GM21737 (cell line): Measurements from ENCODE around the gene ZBTB8B.
"Not testable (repeated sequence)": the region's sequence is repeated elsewhere in the genome, so short reads cannot be mapped to it uniquely, and the experiment has no call there.

Source experiments
- ATAC-seq: cut with Tn5 transposase; IDR thresholded peaks from one replicate; pipeline ENCODE4 v1.9.1; 2021; ENCODE audit warnings: mild to moderate bottlenecking, moderate library complexity; ENCODE audit not compliant: unreplicated experiment

Gene ZBTB8B

GRCh38 chr1:32468791-32469190, 3.9 kb downstream of the ZBTB8B start:
- ATAC-seq, result no peak

DNA sequence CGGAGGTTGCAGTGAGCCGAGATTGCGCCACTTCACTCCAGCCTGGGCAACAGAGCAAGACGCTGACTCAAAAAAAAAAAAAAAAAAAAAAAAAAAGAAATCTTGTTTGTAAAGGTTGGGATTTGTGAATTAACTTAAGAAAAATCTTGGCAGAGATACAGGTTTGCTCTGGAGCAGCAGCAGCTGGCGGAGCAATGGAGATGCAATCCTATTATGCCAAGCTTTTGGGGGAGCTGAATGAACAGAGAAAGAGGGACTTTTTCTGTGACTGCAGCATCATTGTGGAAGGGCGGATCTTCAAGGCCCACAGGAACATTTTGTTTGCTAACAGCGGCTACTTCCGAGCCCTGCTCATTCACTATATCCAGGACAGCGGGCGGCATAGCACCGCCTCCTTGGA, 5.6 kb downstream of the ZBTB8B start:
- ATAC-seq, result no peak

- no peak for ATAC-seq
Measured at GRCh38 chr1:32470991-32471694, 6.3 kb downstream of the ZBTB8B start.

- ATAC-seq, result no peak
Measured at GRCh38 chr1:32471695-32472362, 7.0 kb downstream of the ZBTB8B start.

- ATAC-seq, result not testable (repeated sequence)
Measured at GRCh38 chr1:32472966-32473365, 8.1 kb downstream of the ZBTB8B start.

DNA sequence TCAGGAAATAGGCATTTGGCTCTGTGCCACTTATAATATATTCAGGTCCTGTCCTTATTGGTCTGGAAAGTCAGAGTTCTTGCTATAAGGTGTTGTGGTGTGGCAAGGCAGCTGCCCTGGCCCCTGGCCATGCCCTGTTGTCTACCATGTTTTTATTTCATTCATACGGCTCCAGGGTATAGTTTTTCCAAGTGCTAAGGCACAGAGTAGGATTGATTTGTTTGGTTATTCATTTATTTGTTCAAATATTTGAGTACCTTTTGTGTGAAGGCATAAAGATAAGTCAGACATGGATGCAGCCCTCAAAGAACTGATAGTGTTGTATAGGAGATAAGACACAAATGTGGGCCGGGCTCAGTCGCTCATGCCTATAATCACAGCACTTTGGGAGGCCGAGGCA, 10.1 kb downstream of the ZBTB8B start:
- ATAC-seq, result no peak

- ATAC-seq, result no peak
Measured at GRCh38 chr1:32480003-32480402, 15.1 kb downstream of the ZBTB8B start.

GRCh38 chr1:32480761-32481160, 15.9 kb downstream of the ZBTB8B start:
- ATAC-seq, result no peak

GRCh38 chr1:32481788-32482187, 16.9 kb downstream of the ZBTB8B start:
- not testable (repeated sequence) for ATAC-seq

- ATAC-seq, result no peak
Measured at GRCh38 chr1:32485554-32486255, 20.8 kb downstream of the ZBTB8B start.

DNA sequence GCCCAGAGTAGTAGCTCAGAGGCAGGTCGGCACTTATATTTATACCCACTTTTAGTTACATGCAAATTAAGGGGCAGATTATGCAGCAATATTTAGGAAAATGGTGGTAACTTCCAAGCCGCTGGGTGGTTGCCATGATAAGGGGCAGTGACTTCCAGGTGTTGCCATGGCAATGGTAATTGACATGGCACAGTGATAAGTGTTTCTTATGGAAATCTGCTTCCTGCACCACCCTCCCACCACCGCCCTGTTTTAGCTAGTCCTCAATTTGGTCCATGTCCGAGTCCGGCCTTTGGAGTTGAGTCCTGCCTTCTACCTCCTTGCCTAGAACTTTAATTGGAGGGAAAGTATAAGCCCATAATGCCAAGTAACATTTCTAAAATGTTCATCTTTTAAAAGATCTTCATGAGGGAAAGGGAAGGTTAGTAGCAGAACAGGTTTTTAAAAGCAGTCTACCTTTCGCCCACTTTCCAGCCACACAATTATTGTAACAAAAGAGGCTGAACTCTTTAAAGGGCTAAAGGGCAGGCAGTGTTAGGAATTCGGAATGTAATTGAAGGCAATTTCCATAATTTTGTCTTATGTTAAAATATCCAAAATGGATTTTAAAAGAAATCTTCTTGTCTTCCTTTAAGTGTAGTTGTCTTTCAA, 21.7 kb downstream of the ZBTB8B start:
- no peak for ATAC-seq

GRCh38 chr1:32487182-32487581, 22.3 kb downstream of the ZBTB8B start:
- no peak for ATAC-seq

DNA sequence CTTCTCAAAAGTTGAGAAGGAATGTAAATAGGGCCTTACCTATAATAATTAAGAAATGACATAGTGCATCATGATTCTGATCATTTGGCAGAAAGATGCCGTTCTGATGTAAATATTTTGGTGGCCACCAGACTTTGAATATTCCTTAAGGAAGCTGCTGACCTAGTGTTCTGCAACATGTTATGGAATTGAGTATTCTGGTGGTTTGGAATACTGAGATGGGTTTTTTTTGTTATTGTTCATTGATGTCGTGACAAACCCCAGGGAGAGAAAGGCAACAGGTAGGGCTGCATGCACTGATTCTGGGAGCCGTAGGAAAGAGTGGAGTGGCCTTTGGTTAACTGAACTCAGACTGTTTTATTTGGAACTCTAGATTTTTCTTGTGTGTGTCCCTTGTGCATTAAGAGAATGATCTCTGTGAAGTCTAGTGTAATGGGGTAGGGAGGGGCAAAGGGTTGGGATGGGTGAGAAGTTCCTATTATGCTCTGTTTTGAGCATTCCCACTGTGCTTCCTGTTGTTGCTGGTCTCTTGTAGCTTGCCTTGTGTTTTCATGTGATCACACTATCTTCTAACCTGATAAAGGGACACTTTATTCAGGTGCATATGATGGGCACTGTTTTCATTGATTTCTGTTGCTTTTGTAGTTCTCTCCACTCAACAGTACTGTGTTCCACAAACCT, 25.0 kb downstream of the ZBTB8B start:
- no peak for ATAC-seq

DNA sequence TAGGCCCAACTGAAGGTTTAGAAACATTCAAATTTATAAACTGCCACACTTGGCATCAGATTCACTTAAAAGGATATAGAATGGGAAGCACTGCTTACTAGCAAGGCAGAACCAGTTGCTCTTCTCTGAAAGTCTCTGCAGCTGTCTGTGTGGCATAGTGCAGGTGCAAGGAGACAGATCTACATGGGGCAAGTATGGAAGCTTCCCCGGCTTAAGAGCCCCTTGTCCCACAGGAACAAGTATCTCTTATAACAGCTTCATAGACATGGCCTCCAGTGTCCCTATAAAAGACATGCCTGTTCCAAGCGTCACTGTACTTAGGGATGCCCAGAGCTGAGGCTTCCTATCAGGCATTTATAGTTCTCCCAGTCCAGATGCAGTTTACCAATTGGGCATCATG, 26.5 kb downstream of the ZBTB8B start:
- ATAC-seq, result no peak

DNA sequence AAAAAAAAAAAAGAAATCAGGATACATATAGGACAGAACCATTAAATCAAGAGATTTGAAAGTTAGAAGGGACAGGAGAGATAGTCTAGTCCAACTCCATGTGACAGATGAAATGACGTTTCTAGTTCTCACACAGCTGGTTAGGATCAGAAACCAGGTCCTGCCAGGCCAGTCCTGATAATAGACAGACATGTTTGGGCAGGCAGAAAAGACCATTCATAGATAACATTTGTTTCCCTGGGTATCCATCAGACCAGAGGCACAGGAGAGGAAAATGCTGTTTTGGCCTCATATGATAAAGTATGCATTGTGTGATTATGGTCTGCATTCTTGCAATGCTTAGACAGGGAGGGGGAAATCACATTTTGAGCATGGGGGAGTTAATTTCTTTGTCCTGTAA, 29.3 kb downstream of the ZBTB8B start:
- no peak for ATAC-seq

DNA sequence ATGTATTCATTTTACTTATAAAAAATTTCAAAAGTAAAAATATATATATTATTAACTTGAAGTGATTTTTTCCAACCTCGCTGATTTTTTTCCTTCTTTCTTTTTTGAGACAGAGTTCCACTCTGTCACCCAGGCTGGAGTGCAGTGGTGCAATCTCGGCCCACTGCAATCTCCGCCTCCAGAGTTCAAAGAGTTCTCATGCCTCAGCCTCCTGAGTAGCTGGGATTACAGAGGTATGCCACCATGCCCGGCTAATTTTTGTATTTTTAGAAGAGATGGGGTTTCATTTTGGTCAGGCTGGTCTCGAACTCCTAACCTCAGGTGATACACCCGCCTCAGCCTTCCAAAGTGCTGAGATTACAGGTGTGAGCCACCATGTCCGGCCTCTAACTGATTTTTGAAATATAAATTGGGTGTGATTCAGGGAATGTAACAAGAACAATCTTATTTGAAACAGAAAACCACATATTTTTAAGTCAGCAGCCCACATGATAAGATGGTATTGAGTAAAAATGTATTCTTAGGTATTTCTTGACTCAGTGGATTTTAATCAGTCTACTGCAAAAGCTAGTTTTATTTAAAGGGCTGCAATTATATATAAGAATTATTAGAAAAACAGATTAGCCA, 30.0 kb downstream of the ZBTB8B start:
- ATAC-seq, result no peak

GRCh38 chr1:32496127-32496526, 31.3 kb downstream of the ZBTB8B start:
- ATAC-seq, result no peak

- ATAC-seq, result no peak
Measured at GRCh38 chr1:32498751-32499150, 33.9 kb downstream of the ZBTB8B start.

DNA sequence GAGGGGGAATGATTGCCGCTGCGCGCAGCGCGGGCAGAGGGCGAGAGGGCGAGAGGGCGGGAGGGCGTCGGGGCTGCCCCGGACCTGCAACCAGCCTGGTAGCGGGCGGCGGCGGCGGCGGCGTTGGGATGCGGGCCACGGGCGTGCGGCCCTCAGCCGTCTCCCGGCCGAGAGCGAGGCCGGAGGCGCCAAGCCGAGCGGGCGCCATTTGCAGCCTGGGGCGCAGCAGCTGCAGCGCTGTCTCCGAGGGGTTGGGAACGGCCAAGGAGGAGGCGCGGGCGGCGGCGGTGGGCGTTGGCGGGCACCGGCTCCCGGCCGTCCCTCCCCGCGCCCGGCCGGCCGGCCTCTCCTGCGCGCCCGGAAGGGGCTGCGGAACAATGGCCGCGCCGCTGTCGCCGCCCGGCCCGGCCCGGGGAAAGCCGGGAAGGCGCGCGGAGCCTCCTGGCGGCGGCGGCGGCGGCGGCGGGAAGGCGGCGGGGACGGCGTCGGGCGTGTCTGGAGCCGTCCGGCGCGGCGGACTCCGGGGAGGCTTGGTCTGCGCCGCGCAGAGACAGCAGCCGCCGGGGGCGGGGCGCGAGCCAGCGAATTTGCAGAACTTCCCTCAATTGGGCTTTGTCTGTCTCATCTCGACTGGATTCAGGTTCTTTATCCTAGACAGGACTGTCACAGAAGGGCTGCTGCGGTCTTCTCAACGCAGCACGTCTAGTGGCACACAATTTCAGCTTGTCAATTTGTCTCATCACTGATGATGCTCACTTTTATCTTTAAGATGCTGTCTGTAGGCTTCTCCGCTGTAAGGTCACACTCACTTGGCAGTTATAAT, 35.7 kb downstream of the ZBTB8B start:
- ATAC-seq, result no peak

DNA sequence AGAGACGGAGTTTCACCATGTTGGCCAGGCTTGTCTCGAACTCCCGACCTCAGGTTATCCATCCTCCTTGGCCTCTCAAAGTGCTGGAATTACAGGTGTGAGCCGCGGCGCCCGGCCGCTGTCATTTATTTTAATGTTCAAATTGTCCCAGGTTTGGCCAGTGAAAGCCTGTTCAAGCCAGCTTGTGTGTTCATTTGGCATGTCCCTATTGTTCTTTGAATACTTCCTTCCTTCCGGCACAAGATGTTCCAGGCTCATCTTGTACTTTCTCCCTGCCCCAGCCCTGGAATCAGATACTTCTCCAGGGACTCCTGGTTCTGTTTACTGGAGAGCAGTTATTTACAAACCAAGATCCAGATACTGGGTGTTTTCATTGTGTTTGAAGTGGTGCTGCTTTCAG, 37.0 kb downstream of the ZBTB8B start:
- no peak for ATAC-seq
